Ectodermal cell (in vitro differentiated cells): Measurements from ENCODE around the gene ALG2.
"Not testable (repeated sequence)": the region's sequence is repeated elsewhere in the genome, so short reads cannot be mapped to it uniquely, and the experiment has no call there.

Source experiments
- H3K27ac ChIP-seq: 2 replicates; pipeline ENCODE4 v1.7.0; 2013; ENCODE audit warnings: mild to moderate bottlenecking, low read depth, low read length; ENCODE audit not compliant: insufficient read depth, poor library complexity, severe bottlenecking
- H3K27me3 ChIP-seq: 2 replicates; pipeline ENCODE4 v1.7.0; 2013; ENCODE audit warnings: mild to moderate bottlenecking, low read length; ENCODE audit not compliant: insufficient read depth, control insufficient read depth, poor library complexity, severe bottlenecking
- H3K36me3 ChIP-seq: one replicate; pipeline ENCODE4 v1.7.0; 2013; ENCODE audit warnings: low read length; ENCODE audit not compliant: control insufficient read depth, insufficient read depth
- H3K4me1 ChIP-seq: one replicate; pipeline ENCODE4 v1.7.0; 2013; ENCODE audit warnings: low read length; ENCODE audit not compliant: control insufficient read depth, insufficient read depth
- H3K4me3 ChIP-seq: 2 replicates; pipeline ENCODE4 v1.7.0; 2013; ENCODE audit warnings: low read depth, low read length, control low read depth; ENCODE audit not compliant: insufficient read depth
- H3K9me3 ChIP-seq: 2 replicates; pipeline ENCODE4 v1.7.0; 2013; ENCODE audit warnings: mild to moderate bottlenecking, low read length, moderate library complexity; ENCODE audit not compliant: control insufficient read depth
- WGBS, 2 experiments: methylation state at CpG; one replicate each; pipeline ENCODE4 v1.1.7; 2013; ENCODE audit warnings: missing lambda C conversion rate in 2 of 2; 5-methylcytosine and 5-hydroxymethylcytosine counted together

ALG2 gene

DNA sequence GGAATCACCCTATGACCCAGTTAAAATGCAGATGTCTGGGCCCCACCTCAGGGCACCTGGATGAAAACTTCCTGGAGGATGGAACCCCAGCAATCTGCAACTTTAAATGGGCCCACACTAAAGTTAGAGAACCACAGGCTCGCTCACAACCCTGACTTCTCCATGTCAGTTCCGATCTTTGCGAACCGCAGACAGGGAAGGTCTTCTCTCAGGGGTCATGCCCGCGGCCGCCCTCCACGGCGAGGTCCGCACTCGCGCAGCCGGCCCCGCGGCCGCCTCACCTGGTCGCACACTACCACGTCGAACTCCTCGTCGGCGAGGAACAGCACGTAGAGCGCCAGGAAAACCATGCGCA, 499 bp downstream of the ALG2 start:
- H3K27me3 ChIP-seq = no peaks in the 10 kb centered on the region
- 0% methylated on average over 25 of the region's 25 CpGs for WGBS, 2 experiments
- H3K27ac ChIP-seq = peak overlapping the region; percentile 99
- peak overlapping the region; percentile 94 for H3K4me3 ChIP-seq
- no peaks in the 10 kb centered on the region for H3K9me3 ChIP-seq
- H3K36me3 ChIP-seq = peaks cover 5% of the 10 kb centered on the region
- peaks cover 5% of the 10 kb centered on the region for H3K4me1 ChIP-seq

GRCh38 chr9:99220011-99220410, 1.7 kb downstream of the ALG2 start:
- Histone ChIP-seq H3K36me3 (peaks cover 5% of the 10 kb centered on the region), H3K9me3 (no peaks in the 10 kb centered on the region), H3K27me3 (no peaks in the 10 kb centered on the region), H3K4me1 (peaks cover 5% of the 10 kb centered on the region), H3K4me3 (no peak overlapping the region), H3K27ac (no peak overlapping the region)
- 89% methylated on average over 3 to 4 of the region's 4 CpGs for WGBS, 2 experiments

DNA sequence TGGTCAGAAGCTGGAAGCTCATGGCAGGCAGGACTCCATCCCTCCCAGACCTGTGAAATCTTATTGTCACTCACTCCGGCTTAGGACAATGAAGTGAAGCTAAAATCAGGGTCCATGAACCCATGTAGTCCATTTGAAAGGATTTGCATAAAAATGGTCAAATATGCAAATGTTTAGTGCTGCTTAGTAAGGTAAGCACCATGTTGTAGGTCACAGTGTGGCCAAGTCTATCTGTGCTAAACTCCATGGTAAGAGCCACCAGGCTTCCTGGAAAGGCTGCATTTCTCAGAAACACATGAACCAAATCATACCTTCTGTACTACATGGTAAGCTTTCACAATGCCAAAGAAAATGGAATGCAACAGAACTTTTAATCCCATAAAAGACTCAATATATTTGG, 5.7 kb downstream of the ALG2 start:
- H3K27me3 ChIP-seq = no peaks in the 10 kb centered on the region
- peaks cover 5% of the 10 kb centered on the region for H3K36me3 ChIP-seq
- 86 to 100% methylated on average over 1 of the region's 1 CpG for WGBS, 2 experiments
- H3K27ac ChIP-seq = no peak overlapping the region
- H3K4me1 ChIP-seq = peaks cover 5% of the 10 kb centered on the region
- H3K4me3 ChIP-seq = no peak overlapping the region
- no peaks in the 10 kb centered on the region for H3K9me3 ChIP-seq

DNA sequence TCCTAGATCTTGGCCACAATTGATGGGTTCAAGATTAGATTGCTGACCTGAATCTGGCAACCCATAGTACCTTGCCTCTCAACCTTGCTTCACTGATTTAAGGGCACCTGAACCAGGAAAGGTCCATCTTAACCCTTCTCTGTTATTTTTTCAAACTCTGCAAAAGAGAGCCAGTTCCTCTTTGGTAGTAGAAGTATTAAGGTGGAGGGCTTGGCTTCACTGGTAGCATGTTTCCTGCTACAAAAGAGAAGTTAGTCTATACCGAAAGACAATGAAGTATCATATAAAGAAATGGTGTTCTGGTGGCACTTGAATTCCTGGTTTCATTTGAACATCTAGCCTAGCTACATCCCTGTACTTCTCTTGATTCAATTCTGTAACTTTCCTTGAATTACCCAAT, 8.5 kb downstream of the ALG2 start:
- no peak overlapping the region for H3K4me3 ChIP-seq
- peaks cover 5% of the 10 kb centered on the region for H3K36me3 ChIP-seq
- WGBS, 2 experiments = 100% methylated on average over 1 of the region's 1 CpG
- H3K9me3 ChIP-seq = peaks cover 2% of the 10 kb centered on the region
- H3K27me3 ChIP-seq = no peaks in the 10 kb centered on the region
- no peaks in the 10 kb centered on the region for H3K4me1 ChIP-seq
- H3K27ac ChIP-seq = no peak overlapping the region

DNA sequence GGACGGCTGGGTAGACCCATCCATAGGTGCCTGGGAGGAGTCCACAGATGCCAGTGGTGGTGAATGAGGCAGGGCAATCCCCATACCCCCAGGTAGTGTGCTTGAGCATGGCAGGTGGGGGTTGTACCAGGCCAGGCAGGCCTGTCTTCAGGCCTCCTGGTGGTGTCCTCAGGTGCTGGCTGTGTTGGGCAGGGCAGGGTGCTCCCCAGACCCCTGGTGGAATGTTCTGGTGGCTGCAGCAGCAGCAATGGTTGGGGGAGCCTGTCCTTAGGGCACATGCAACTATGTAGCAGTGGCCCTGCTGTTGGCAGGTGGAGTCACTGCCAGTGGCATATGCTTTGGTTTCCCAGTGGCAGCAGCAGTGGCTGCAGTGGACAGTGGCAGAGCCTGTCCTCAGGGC, 10.0 kb downstream of the ALG2 start:
- Histone ChIP-seq H3K36me3 (no peaks in the 10 kb centered on the region), H3K9me3 (peaks cover 2% of the 10 kb centered on the region), H3K27me3 (no peaks in the 10 kb centered on the region), H3K27ac (no peak overlapping the region), H3K4me3 (no peak overlapping the region), H3K4me1 (no peaks in the 10 kb centered on the region)
- WGBS, 2 experiments = 93 to 94% methylated on average over 1 of the region's 1 CpG

DNA sequence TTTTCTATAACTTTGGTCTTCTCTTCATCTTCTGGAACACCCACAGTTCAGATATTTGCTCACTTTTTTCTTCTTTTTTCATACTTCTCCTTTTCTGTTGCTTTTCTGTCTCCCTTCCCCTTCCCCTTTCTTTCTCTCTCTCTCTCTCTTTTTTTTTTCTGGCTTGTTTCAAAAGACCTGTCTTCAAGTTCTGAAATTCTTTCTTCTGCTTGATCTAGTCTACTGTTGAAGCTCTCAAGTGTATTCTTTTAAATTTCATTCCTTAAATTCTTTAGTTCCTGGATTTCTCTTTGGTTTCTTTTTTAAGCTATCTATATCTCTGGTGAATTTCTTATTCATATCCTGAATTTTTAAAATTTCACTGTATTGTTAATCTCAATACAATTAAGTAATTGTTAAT, 11.2 kb downstream of the ALG2 start:
- Histone ChIP-seq H3K36me3 (no peaks in the 10 kb centered on the region), H3K27ac (no peak overlapping the region), H3K27me3 (no peaks in the 10 kb centered on the region), H3K4me1 (no peaks in the 10 kb centered on the region), H3K4me3 (no peak overlapping the region), H3K9me3 (peaks cover 2% of the 10 kb centered on the region)

GRCh38 chr9:99201603-99202002, 20.1 kb downstream of the ALG2 start:
- Histone ChIP-seq H3K27me3 (no peaks in the 10 kb centered on the region), H3K36me3 (no peaks in the 10 kb centered on the region), H3K27ac (no peak overlapping the region), H3K9me3 (no peaks in the 10 kb centered on the region), H3K4me3 (no peak overlapping the region), H3K4me1 (no peaks in the 10 kb centered on the region)
- WGBS, 2 experiments = 80 to 85% methylated on average over 5 of the region's 5 CpGs

- 89% methylated on average over 8 of the region's 8 CpGs for WGBS, 2 experiments
- no peak overlapping the region for H3K4me3 ChIP-seq
- H3K9me3 ChIP-seq = no peaks in the 10 kb centered on the region
- H3K27me3 ChIP-seq = no peaks in the 10 kb centered on the region
- no peak overlapping the region for H3K27ac ChIP-seq
- H3K4me1 ChIP-seq = no peaks in the 10 kb centered on the region
- H3K36me3 ChIP-seq = no peaks in the 10 kb centered on the region
These were observed 21.7 kb downstream of the ALG2 start for GRCh38 chr9:99199938-99200539.

DNA sequence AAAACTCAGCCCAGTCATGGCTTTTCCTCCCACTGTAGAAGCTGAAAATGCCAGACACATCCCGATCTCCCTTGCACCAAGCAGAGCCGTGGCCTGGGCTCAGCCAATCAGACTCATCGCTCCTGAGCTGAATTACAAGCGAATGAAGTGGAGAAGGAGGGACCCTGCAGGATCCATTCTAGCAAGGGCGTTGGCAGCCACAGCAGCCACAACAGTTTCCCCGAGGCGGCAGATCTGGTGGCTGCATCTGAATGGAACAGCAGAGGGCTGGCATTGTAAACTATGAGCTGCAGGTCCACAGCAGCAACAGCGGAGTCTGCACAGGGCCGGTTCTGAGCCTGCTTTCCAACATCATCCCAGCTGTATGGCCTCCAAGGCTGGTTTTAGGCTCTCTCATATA, 23.8 kb downstream of the ALG2 start:
- no peaks in the 10 kb centered on the region for H3K9me3 ChIP-seq
- no peaks in the 10 kb centered on the region for H3K27me3 ChIP-seq
- no peaks in the 10 kb centered on the region for H3K36me3 ChIP-seq
- WGBS, 2 experiments = 58 to 64% methylated on average over 9 of the region's 9 CpGs
- no peaks in the 10 kb centered on the region for H3K4me1 ChIP-seq
- no peak overlapping the region for H3K4me3 ChIP-seq
- H3K27ac ChIP-seq = no peak overlapping the region

- Histone ChIP-seq H3K4me1 (no peaks in the 10 kb centered on the region), H3K27me3 (no peaks in the 10 kb centered on the region), H3K9me3 (no peaks in the 10 kb centered on the region), H3K4me3 (no peak overlapping the region), H3K27ac (no peak overlapping the region), H3K36me3 (no peaks in the 10 kb centered on the region)
- 95 to 97% methylated on average over 3 of the region's 3 CpGs for WGBS, 2 experiments
These were observed 24.6 kb downstream of the ALG2 start for GRCh38 chr9:99197124-99197630.

DNA sequence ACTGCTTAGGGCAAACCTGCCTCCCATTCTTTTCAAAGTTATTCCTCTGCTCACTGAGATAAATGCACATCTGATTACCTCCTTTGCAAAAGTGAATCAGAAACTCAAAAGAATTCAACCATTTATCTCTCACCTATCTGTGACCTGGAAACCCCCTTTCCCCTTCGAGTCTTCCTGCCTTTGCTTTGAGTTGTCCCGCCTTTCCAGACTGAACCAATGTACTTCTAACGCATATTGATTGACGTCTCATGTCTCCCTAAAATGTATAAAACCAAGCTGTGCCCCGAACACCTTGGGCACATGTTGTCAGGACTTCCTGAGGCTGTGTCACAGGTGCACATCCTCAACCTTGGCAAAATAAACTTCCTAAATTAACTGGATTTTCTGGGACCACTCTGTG, 25.3 kb downstream of the ALG2 start:
- H3K9me3 ChIP-seq = not testable (repeated sequence)

More for the DNA sequence above, 25.3 kb downstream of the ALG2 start:
- H3K4me1 ChIP-seq, H3K4me3 ChIP-seq, H3K36me3 ChIP-seq, H3K27me3 ChIP-seq, H3K27ac ChIP-seq: not testable (repeated sequence)
- WGBS, 2 experiments = 90 to 95% methylated on average over 5 of the region's 5 CpGs
